Upper lobe of left lung (tissue), 6 donors: Measurements from ENCODE around the gene ZDHHC1. TPM values are rescaled to one million over a fixed set of nuclear protein-coding genes. Genes with fewer than 3 reads are reported as not detected.

Source experiments
- ATAC-seq, 2 donors: fragments of 200-7000 bp; cut with Tn5 transposase; one replicate each; pipeline ENCODE4 v1.9.1; 2022; ENCODE audit warnings: mild to moderate bottlenecking in 2 of 2, moderate library complexity in 2 of 2; ENCODE audit not compliant: low FRiP score in 2 of 2
- DNase-seq, 2 donors: peaks; one replicate each; pipeline ENCODE4 v3.0.0-alpha.2; 2019 to 2020
- H3K27ac ChIP-seq, 4 donors: fragments of 200-600 bp; sonication (generic); one replicate each; pipeline ENCODE4 v1.5.1; 2016 to 2019
- H3K27me3 ChIP-seq, 4 donors: fragments of 200-600 bp; sonication (generic); one replicate each; pipeline ENCODE4 v1.5.1; 2017 to 2019
- H3K36me3 ChIP-seq, 4 donors: fragments of 200-600 bp; sonication (generic); one replicate each; pipeline ENCODE4 v1.5.1; 2016 to 2019
- H3K4me1 ChIP-seq, 4 donors: fragments of 200-600 bp; sonication (generic); one replicate each; pipeline ENCODE4 v1.5.1; 2018 to 2019
- H3K4me3 ChIP-seq, 4 donors: fragments of 200-600 bp; sonication (generic); one replicate each; pipeline ENCODE4 v1.5.1; 2017 to 2019; ENCODE audit warnings: mild to moderate bottlenecking in 2 of 4, moderate library complexity in 1 of 4
- H3K9me3 ChIP-seq, 4 donors: fragments of 200-600 bp; sonication (generic); one replicate each; pipeline ENCODE4 v1.5.1; 2018 to 2019
- EP300 ChIP-seq, 4 donors: sonication (generic); formaldehyde crosslinking; IDR thresholded peaks; one replicate each; pipeline ENCODE4 v1.5.1; 2017; ENCODE audit warnings: antibody characterized with exemption in 4 of 4, control low read depth in 2 of 4
- POLR2A ChIP-seq, 4 donors: fragments of 450-650 bp; IDR thresholded peaks; one replicate each; pipeline ENCODE4 v1.5.1; 2016 to 2017; ENCODE audit warnings: antibody characterized with exemption in 4 of 4, mild to moderate bottlenecking in 2 of 4
- POLR2AphosphoS5 ChIP-seq, 2 donors: sonication (generic); formaldehyde crosslinking; IDR thresholded peaks; one replicate each; pipeline ENCODE4 v1.5.1; 2017; ENCODE audit warnings: antibody characterized with exemption in 2 of 2
- whole genome bisulfite sequencing, 2 donors: methylation state at CpG; one replicate each; pipeline ENCODE4 v1.1.5; 2017 to 2018; 5-methylcytosine and 5-hydroxymethylcytosine counted together
- total RNA-seq, 6 donors: library from RNA; depleted of rRNA in 4 of 6; stranded (reverse); fragments of >200 nt in 4 of 6; gene quantifications; one replicate each; pipeline versions ENCODE4 v1.1.0 to v1.2.1, GENCODE V29; 2016 to 2021
- TF ChIP-seq, protein P1 (sequence below), 6 experiments: fragments of 450-650 bp in 4 of 6; fragments of 200-600 bp in 2 of 6; sonication (generic) in 2 of 6; IDR thresholded peaks; one replicate each; pipeline ENCODE4 v1.5.1; 2016 to 2019; ENCODE audit warnings: antibody characterized with exemption in 6 of 6
- donor health status: DM: no; HTN: no; CAD: no; lungs with moderate emphysema.
- donor health status: DM: no; HTN: yes; CAD: no; lungs with severe emphysema.

The ZDHHC1 gene
- total RNA-seq, 6 donors from 2014 or later = 14.7 to 49.2 (median 21.4) TPM

DNA sequence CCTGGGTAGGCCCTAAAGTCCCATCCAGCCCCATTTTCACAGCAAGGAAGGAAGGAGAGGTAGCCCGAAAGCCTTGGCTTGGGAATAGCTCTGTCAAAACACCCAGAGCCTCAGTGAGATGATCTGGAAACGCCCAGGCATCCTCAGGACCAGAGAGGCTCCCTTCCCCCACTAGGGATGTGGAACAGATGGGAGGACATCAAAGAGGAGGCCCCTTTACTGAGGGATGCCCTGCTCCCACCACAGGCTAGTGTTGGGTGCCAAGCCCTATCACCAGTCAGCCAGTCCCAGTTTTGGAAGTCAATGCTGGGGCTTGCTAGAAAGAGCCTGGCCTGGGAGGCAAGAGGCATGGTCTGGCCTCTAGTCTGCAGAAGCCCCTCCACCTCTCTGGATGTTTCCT, 27.7 kb downstream of the ZDHHC1 start:
- peaks cover 0 to 3% (median under 1%) of the 10 kb centered on the region in 4 donors for H3K27me3 ChIP-seq
- DNase-seq (no peak), ATAC-seq (no peak)
- no peak overlapping the region for H3K4me3 ChIP-seq
- H3K4me1 ChIP-seq = peaks cover 21 to 36% (median 31%) of the 10 kb centered on the region in 4 donors
- H3K27ac ChIP-seq = no peak overlapping the region
- H3K9me3 ChIP-seq = no peaks in the 10 kb centered on the region
- TF ChIP-seq EP300 (IDR thresholded peaks at IDR 0.05) (no peak), POLR2AphosphoS5 (IDR thresholded peaks at IDR 0.05) (no peak), POLR2A (IDR thresholded peaks at IDR 0.05) (no peak)
- TF ChIP-seq, protein P1, sequence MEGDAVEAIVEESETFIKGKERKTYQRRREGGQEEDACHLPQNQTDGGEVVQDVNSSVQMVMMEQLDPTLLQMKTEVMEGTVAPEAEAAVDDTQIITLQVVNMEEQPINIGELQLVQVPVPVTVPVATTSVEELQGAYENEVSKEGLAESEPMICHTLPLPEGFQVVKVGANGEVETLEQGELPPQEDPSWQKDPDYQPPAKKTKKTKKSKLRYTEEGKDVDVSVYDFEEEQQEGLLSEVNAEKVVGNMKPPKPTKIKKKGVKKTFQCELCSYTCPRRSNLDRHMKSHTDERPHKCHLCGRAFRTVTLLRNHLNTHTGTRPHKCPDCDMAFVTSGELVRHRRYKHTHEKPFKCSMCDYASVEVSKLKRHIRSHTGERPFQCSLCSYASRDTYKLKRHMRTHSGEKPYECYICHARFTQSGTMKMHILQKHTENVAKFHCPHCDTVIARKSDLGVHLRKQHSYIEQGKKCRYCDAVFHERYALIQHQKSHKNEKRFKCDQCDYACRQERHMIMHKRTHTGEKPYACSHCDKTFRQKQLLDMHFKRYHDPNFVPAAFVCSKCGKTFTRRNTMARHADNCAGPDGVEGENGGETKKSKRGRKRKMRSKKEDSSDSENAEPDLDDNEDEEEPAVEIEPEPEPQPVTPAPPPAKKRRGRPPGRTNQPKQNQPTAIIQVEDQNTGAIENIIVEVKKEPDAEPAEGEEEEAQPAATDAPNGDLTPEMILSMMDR (IDR thresholded peaks at IDR 0.05) = no peak
- H3K36me3 ChIP-seq = no peaks in the 10 kb centered on the region
- WGBS, 2 donors = 83% methylated on average over 2 of the region's 2 CpGs; no CpG with 5 or more reads in 1 of the 2 donors

DNA sequence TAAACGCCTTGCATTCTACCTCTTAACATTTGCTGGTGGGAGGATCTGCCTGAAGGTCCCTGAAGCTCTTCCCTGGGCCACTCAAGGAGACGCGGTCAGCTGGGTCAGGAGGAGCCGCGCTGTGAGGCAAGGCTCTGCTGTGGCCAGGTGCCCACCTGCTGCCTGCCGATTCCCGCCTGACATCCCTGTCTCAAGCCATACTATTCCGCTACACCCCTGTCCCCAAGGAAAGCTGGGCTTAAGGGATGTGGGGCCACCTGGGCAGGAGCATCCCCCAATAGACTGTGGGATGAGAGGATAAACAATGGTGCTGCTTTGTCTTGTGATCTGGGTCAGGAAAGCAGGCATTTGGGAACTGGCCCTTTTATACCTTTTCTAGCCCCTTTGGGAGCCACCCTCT, 28.1 kb downstream of the ZDHHC1 start:
- WGBS, 2 donors = 81 to 95% methylated on average over 6 to 8 of the region's 8 CpGs
- no peak overlapping the region for H3K4me3 ChIP-seq
- ATAC-seq (no peak), DNase-seq (peak in 1 of 2 donors; percentile 38)
- no peaks in the 10 kb centered on the region for H3K27me3 ChIP-seq
- H3K36me3 ChIP-seq = no peaks in the 10 kb centered on the region
- no peak overlapping the region for H3K27ac ChIP-seq
- TF ChIP-seq POLR2AphosphoS5 (IDR thresholded peaks at IDR 0.05) = no peak
- TF ChIP-seq, protein P1 (IDR thresholded peaks at IDR 0.05) = no peak
- TF ChIP-seq EP300 (IDR thresholded peaks at IDR 0.05) = no peak
- TF ChIP-seq POLR2A (IDR thresholded peaks at IDR 0.05) = no peak
- H3K9me3 ChIP-seq = no peaks in the 10 kb centered on the region
- peaks cover 20 to 32% (median 27%) of the 10 kb centered on the region in 4 donors for H3K4me1 ChIP-seq

DNA sequence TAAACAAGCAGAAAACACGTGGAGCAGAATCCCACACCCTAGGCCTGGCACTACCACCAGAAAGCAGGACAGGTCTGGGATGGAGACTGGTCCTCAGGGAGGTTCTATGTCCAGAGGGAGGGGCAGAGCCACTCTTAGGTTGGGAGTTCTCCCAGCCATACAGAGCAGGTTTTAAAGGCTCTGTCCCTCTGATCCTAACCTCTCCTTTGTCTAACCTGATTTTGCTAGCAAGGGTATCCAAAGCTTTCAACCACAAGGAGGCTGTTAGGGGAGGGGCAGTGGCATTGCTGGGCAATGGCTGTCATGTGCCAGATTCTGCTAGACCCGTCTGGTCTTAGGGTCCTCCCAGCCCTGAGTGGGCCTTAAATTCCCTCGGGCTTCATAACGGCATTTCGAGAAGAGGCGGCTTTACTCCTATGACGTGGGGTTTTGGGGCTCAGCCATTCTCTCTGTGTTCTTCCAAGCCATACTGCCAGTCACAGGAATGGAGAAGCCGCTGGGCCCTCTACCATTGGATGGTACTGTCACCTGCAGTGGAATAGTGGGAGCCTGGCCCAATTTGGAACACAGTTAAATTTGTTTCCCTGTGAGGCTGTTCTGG, 28.7 kb downstream of the ZDHHC1 start:
- Histone ChIP-seq H3K9me3 (no peaks in the 10 kb centered on the region), H3K36me3 (no peaks in the 10 kb centered on the region), H3K4me3 (no peak overlapping the region), H3K27ac (no peak overlapping the region), H3K4me1 (peaks cover 14 to 26% (median 21%) of the 10 kb centered on the region in 4 donors), H3K27me3 (no peaks in the 10 kb centered on the region)
- no peak for ATAC-seq
- DNase-seq = no peak
- TF ChIP-seq POLR2A (IDR thresholded peaks at IDR 0.05) (no peak), EP300 (IDR thresholded peaks at IDR 0.05) (no peak), POLR2AphosphoS5 (IDR thresholded peaks at IDR 0.05) (no peak)
- TF ChIP-seq, protein P1 (IDR thresholded peaks at IDR 0.05) = no peak
- 81 to 88% methylated on average over 6 to 8 of the region's 8 CpGs for WGBS, 2 donors

DNA sequence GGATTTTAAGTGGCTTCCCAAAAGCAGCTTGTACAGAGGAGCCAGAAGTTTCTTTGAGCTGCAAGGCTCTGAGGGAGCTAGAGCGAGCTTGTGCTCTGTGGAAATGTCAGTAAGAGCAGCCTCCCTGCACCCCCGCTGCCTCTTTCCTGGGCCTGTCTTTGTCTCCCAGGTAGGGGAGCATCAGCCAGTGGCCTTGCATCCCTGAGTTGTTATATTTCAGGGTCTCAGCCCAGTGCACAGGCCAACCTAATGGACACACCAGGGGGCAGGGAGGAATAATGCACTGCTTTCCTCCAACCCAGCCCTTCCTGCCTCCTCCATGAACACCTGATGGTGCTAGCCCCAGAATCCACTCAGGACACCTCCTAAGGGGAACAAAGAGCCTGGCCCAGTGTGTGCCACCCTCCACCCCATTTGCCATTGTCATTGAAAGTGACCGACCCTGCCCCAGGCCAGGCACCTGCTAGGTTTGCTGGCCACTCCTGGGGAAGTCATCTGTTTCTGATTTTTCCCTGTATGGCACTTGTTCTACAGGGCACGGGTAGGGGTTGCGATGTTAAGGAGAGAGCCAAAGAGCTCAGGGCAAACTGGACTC, 29.3 kb downstream of the ZDHHC1 start:
- Histone ChIP-seq H3K4me3 (no peak overlapping the region), H3K4me1 (peaks cover 13 to 20% (median 16%) of the 10 kb centered on the region in 4 donors), H3K27ac (no peak overlapping the region), H3K27me3 (no peaks in the 10 kb centered on the region), H3K36me3 (no peaks in the 10 kb centered on the region), H3K9me3 (no peaks in the 10 kb centered on the region)
- DNase-seq = no peak
- 94 to 100% methylated on average over 5 of the region's 5 CpGs for WGBS, 2 donors
- ATAC-seq = no peak
- TF ChIP-seq POLR2A (IDR thresholded peaks at IDR 0.05) (no peak), EP300 (IDR thresholded peaks at IDR 0.05) (no peak), POLR2AphosphoS5 (IDR thresholded peaks at IDR 0.05) (no peak)
- TF ChIP-seq, protein P1 (IDR thresholded peaks at IDR 0.05) = no peak
